ENCODE measurements around the gene C6orf62.

- TF ChIP-seq POLR2A (IDR thresholded peaks at IDR 0.05; ENCODE audit: low read depth, low read length) (no peak), POLR2AphosphoS5 (IDR thresholded peaks at IDR 0.05; ENCODE audit: low read depth, low read length) (0 out of 2 replicates have a peak, but pooled peaks have one; percentile 1), TAF1 (IDR thresholded peaks at IDR 0.05; ENCODE audit: borderline replicate concordance, low read depth, low read length) (no peak)
Observed at GRCh38 chr6:24704468-24704867, 14.5 kb downstream of the C6orf62 start.

Data from GM12892 (cell line).